ENCODE data around the gene MYOZ3.

Gene MYOZ3

GRCh38 chr5:150658699-150659265 lies 2.3 kb upstream of the MYOZ3 start:
- DNase-seq (ENCODE audit: low read depth, low spot score) = no peak
- Histone ChIP-seq H3K9me3 (ENCODE audit: low read depth, low read length) (no peaks in the 10 kb centered on the region), H3K4me3 (no peak overlapping the region), H3K36me3 (ENCODE audit: insufficient read depth, low read length) (no peaks in the 10 kb centered on the region), H3K9ac (ENCODE audit: insufficient read length) (no peak overlapping the region), H3K27ac (no peak overlapping the region)
- no peak for TF ChIP-seq POLR2AphosphoS5 (IDR thresholded peaks at IDR 0.05; ENCODE audit: borderline replicate concordance, low read depth, low read length)
- TF ChIP-seq EZH2 (IDR thresholded peaks at IDR 0.05) = no peak
- TF ChIP-seq FOXP2 (optimal IDR thresholded peaks at IDR 0.05; ENCODE audit: control extremely low read depth, extremely low read length, insufficient read depth) = no peak

GRCh38 chr5:150659360-150660107 lies 1.5 kb upstream of the MYOZ3 start:
- TF ChIP-seq EZH2 (IDR thresholded peaks at IDR 0.05) (no peak), FOXP2 (optimal IDR thresholded peaks at IDR 0.05; ENCODE audit: control extremely low read depth, extremely low read length, insufficient read depth) (no peak), POLR2AphosphoS5 (IDR thresholded peaks at IDR 0.05; ENCODE audit: borderline replicate concordance, low read depth, low read length) (no peak)
- no peaks in the 10 kb centered on the region for H3K9me3 ChIP-seq (ENCODE audit: low read depth, low read length)
- no peak overlapping the region for H3K4me3 ChIP-seq
- DNase-seq (ENCODE audit: low read depth, low spot score) = no peak
- H3K9ac ChIP-seq (ENCODE audit: insufficient read length) = no peak overlapping the region
- H3K36me3 ChIP-seq (ENCODE audit: insufficient read depth, low read length) = no peaks in the 10 kb centered on the region
- no peak overlapping the region for H3K27ac ChIP-seq

- Histone ChIP-seq H3K36me3 (ENCODE audit: insufficient read depth, low read length) (no peaks in the 10 kb centered on the region), H3K27ac (no peak overlapping the region), H3K9me3 (ENCODE audit: low read depth, low read length) (no peaks in the 10 kb centered on the region), H3K9ac (ENCODE audit: insufficient read length) (no peak overlapping the region), H3K4me3 (no peak overlapping the region)
- DNase-seq (ENCODE audit: low read depth, low spot score) = no peak
- no peak for TF ChIP-seq FOXP2 (optimal IDR thresholded peaks at IDR 0.05; ENCODE audit: control extremely low read depth, extremely low read length, insufficient read depth)
- no peak for TF ChIP-seq POLR2AphosphoS5 (IDR thresholded peaks at IDR 0.05; ENCODE audit: borderline replicate concordance, low read depth, low read length)
These were observed 781 bp upstream of the MYOZ3 start for GRCh38 chr5:150660108-150660831.

GRCh38 chr5:150661821-150662596 lies 958 bp downstream of the MYOZ3 start:
- no peak for DNase-seq (ENCODE audit: low read depth, low spot score)
- H3K9me3 ChIP-seq (ENCODE audit: low read depth, low read length) = no peaks in the 10 kb centered on the region
- H3K27ac ChIP-seq = no peak overlapping the region
- no peaks in the 10 kb centered on the region for H3K36me3 ChIP-seq (ENCODE audit: insufficient read depth, low read length)
- TF ChIP-seq FOXP2 (optimal IDR thresholded peaks at IDR 0.05; ENCODE audit: control extremely low read depth, extremely low read length, insufficient read depth) (no peak), POLR2AphosphoS5 (IDR thresholded peaks at IDR 0.05; ENCODE audit: borderline replicate concordance, low read depth, low read length) (no peak), EZH2 (IDR thresholded peaks at IDR 0.05) (no peak)
- no peak overlapping the region for H3K4me3 ChIP-seq
- no peak overlapping the region for H3K9ac ChIP-seq (ENCODE audit: insufficient read length)

GRCh38 chr5:150662731-150663516 lies 1.9 kb downstream of the MYOZ3 start:
- H3K9me3 ChIP-seq (ENCODE audit: low read depth, low read length) = no peaks in the 10 kb centered on the region
- TF ChIP-seq FOXP2 (optimal IDR thresholded peaks at IDR 0.05; ENCODE audit: control extremely low read depth, extremely low read length, insufficient read depth) (no peak), EZH2 (IDR thresholded peaks at IDR 0.05) (no peak), POLR2AphosphoS5 (IDR thresholded peaks at IDR 0.05; ENCODE audit: borderline replicate concordance, low read depth, low read length) (no peak)

GRCh38 chr5:150663936-150664335 lies 2.9 kb downstream of the MYOZ3 start:
- no peaks in the 10 kb centered on the region for H3K36me3 ChIP-seq (ENCODE audit: insufficient read depth, low read length)
- no peak overlapping the region for H3K4me3 ChIP-seq
- no peak overlapping the region for H3K9ac ChIP-seq (ENCODE audit: insufficient read length)
- no peak overlapping the region for H3K27ac ChIP-seq
- TF ChIP-seq EZH2 (IDR thresholded peaks at IDR 0.05) = no peak
- TF ChIP-seq POLR2AphosphoS5 (IDR thresholded peaks at IDR 0.05; ENCODE audit: borderline replicate concordance, low read depth, low read length) = no peak
- no peak for TF ChIP-seq FOXP2 (optimal IDR thresholded peaks at IDR 0.05; ENCODE audit: control extremely low read depth, extremely low read length, insufficient read depth)
- no peaks in the 10 kb centered on the region for H3K9me3 ChIP-seq (ENCODE audit: low read depth, low read length)
- no peak for DNase-seq (ENCODE audit: low read depth, low spot score)

More at GRCh38 chr5:150662731-150663516, 1.9 kb downstream of the MYOZ3 start:
- Histone ChIP-seq H3K27ac (no peak overlapping the region), H3K9ac (ENCODE audit: insufficient read length) (no peak overlapping the region), H3K4me3 (no peak overlapping the region), H3K36me3 (ENCODE audit: insufficient read depth, low read length) (no peaks in the 10 kb centered on the region)
- no peak for DNase-seq (ENCODE audit: low read depth, low spot score)

GRCh38 chr5:150665044-150665443 lies 4.0 kb downstream of the MYOZ3 start:
- Histone ChIP-seq H3K4me3 (no peak overlapping the region), H3K9ac (ENCODE audit: insufficient read length) (no peak overlapping the region), H3K9me3 (ENCODE audit: low read depth, low read length) (no peaks in the 10 kb centered on the region), H3K36me3 (ENCODE audit: insufficient read depth, low read length) (no peaks in the 10 kb centered on the region), H3K27ac (no peak overlapping the region)
- TF ChIP-seq POLR2AphosphoS5 (IDR thresholded peaks at IDR 0.05; ENCODE audit: borderline replicate concordance, low read depth, low read length) (no peak), EZH2 (IDR thresholded peaks at IDR 0.05) (no peak), FOXP2 (optimal IDR thresholded peaks at IDR 0.05; ENCODE audit: control extremely low read depth, extremely low read length, insufficient read depth) (no peak)
- DNase-seq (ENCODE audit: low read depth, low spot score) = no peak

Measured in SK-N-MC (cell line).